DND-41 (cell line): ENCODE measurements around the gene PIGW.

Experiments used
- ATAC-seq: fragments of 200-7000 bp; cut with Tn5 transposase; 3 replicates; pipeline ENCODE4 v1.9.1; 2021; ENCODE audit warnings: low read depth; ENCODE audit not compliant: insufficient read depth
- DNase-seq: peaks from one replicate; pipeline ENCODE4 v3.0.0-alpha.2; 2020
- H2AFZ ChIP-seq: 2 replicates; pipeline ENCODE4 v1.6.0; 2012; ENCODE audit warnings: low read depth, low read length
- H3K27ac ChIP-seq: 2 replicates; pipeline ENCODE4 v1.5.1; 2012; ENCODE audit warnings: low read length, inconsistent platforms
- H3K27me3 ChIP-seq: fragments of 200-600 bp; sonication (generic); 2 replicates; pipeline ENCODE4 v1.6.0; 2012; ENCODE audit warnings: low read length, mild to moderate bottlenecking, inconsistent platforms; ENCODE audit not compliant: insufficient read depth, poor library complexity
- H3K36me3 ChIP-seq: 2 replicates; pipeline ENCODE4 v1.5.1; 2012; ENCODE audit warnings: low read length, inconsistent platforms; ENCODE audit not compliant: insufficient read depth
- H3K4me1 ChIP-seq: 2 replicates; pipeline ENCODE4 v1.5.1; 2012; ENCODE audit warnings: mild to moderate bottlenecking, low read length; ENCODE audit not compliant: insufficient read depth
- H3K4me2 ChIP-seq: 2 replicates; pipeline ENCODE4 v1.6.0; 2012; ENCODE audit warnings: mild to moderate bottlenecking, moderate library complexity, low read length, inconsistent platforms; ENCODE audit not compliant: insufficient read depth
- H3K4me3 ChIP-seq, 2 experiments: fragments of 200-600 bp in 1 of 2; shearing (Covaris generic) in 1 of 2; 2 replicates each; pipeline ENCODE4 v1.5.1; 2012 to 2016; ENCODE audit warnings: inconsistent platforms in 2 of 2, low read length in 2 of 2, mild to moderate bottlenecking in 2 of 2, low read depth in 1 of 2, moderate library complexity in 1 of 2
- H3K79me2 ChIP-seq: 2 replicates; pipeline ENCODE4 v1.6.0; 2012; ENCODE audit warnings: low read length, inconsistent platforms; ENCODE audit not compliant: insufficient read depth
- H3K9ac ChIP-seq: 2 replicates; pipeline ENCODE4 v1.6.0; 2012; ENCODE audit warnings: low read depth, mild to moderate bottlenecking, inconsistent platforms, low read length, moderate library complexity
- H3K9me3 ChIP-seq: 2 replicates; pipeline ENCODE4 v1.5.1; 2012; ENCODE audit warnings: low read length, moderate library complexity, mild to moderate bottlenecking, inconsistent platforms; ENCODE audit not compliant: insufficient read depth, severe bottlenecking
- H4K20me1 ChIP-seq: 2 replicates; pipeline ENCODE4 v1.6.0; 2012; ENCODE audit warnings: low read length; ENCODE audit not compliant: insufficient read depth
- CTCF ChIP-seq: IDR thresholded peaks from 2 replicates; pipeline ENCODE4 v1.5.1; 2012; ENCODE audit warnings: borderline replicate concordance, low read length, moderate library complexity, mild to moderate bottlenecking; ENCODE audit not compliant: poor library complexity, severe bottlenecking; ENCODE audit errors: extremely low read depth
- EZH2 ChIP-seq: IDR thresholded peaks from 3 replicates; pipeline ENCODE4 v1.6.1; 2012; ENCODE audit warnings: borderline replicate concordance, low read depth, mild to moderate bottlenecking, moderate library complexity, low read length, inconsistent platforms; ENCODE audit not compliant: severe bottlenecking

The PIGW gene

GRCh38 chr17:36583787-36584186 is 49.0 kb downstream of the PIGW start:
- no peak for TF ChIP-seq EZH2
- no peak for TF ChIP-seq CTCF
- Histone ChIP-seq H3K4me1 (no peaks in the 10 kb centered on the region), H3K79me2 (peaks cover 12% of the 10 kb centered on the region), H3K27me3 (no peaks in the 10 kb centered on the region), H3K27ac (no peak overlapping the region), H3K36me3 (peaks cover 90% of the 10 kb centered on the region), H3K4me2 (no peak overlapping the region), H4K20me1 (peaks cover 8% of the 10 kb centered on the region; the same call in 1 of the 2 replicates), H3K4me3 (no peak overlapping the region), H3K9ac (no peak overlapping the region), H2AFZ (no peak overlapping the region), H3K9me3 (no peaks in the 10 kb centered on the region)
- no peak for ATAC-seq
- DNase-seq, result no peak

- H3K27me3 ChIP-seq, result no peaks in the 10 kb centered on the region
- ATAC-seq (no peak), DNase-seq (no peak)
- no peaks in the 10 kb centered on the region for H3K9me3 ChIP-seq
- peaks cover 84% of the 10 kb centered on the region for H3K36me3 ChIP-seq
- H3K4me1 ChIP-seq, result peaks cover 3% of the 10 kb centered on the region
- peaks cover 3% of the 10 kb centered on the region; the same call in 1 of the 2 replicates for H4K20me1 ChIP-seq
- TF ChIP-seq CTCF, result no peak
- no peak overlapping the region for H3K9ac ChIP-seq
- 0 out of 2 replicates have a peak, but pooled peaks cover 4% of the 10 kb centered on the region for H3K79me2 ChIP-seq
- no peak overlapping the region for H2AFZ ChIP-seq
- H3K4me2 ChIP-seq, result no peak overlapping the region
- no peak overlapping the region for H3K27ac ChIP-seq
- H3K4me3 ChIP-seq, result no peak overlapping the region
Observed at GRCh38 chr17:36586138-36586537, 51.4 kb downstream of the PIGW start.
